Mesenchymal stem cell (in vitro differentiated cells and primary cell): Measurements from ENCODE around the gene ZC3H18.

ENCODE experiments used
- DNase-seq: peaks from one replicate; pipeline ENCODE4 v3.0.0-alpha.2; 2013
- H2AFZ ChIP-seq: one replicate; pipeline ENCODE4 v1.6.1; 2013; ENCODE audit warnings: low read depth, mild to moderate bottlenecking, control low read depth, inconsistent platforms, low read length, moderate library complexity
- H2AK5ac ChIP-seq: 2 replicates; pipeline ENCODE4 v1.6.1; 2013; ENCODE audit warnings: low read length, moderate library complexity, mild to moderate bottlenecking, inconsistent platforms; ENCODE audit not compliant: severe bottlenecking
- H2BK120ac ChIP-seq: one replicate; pipeline ENCODE4 v1.6.1; 2013; ENCODE audit warnings: low read depth, mild to moderate bottlenecking, inconsistent platforms, low read length, moderate library complexity
- H2BK12ac ChIP-seq, 2 experiments: one replicate each; pipeline ENCODE4 v1.6.1; 2013; ENCODE audit warnings: inconsistent platforms in 2 of 2, low read length in 2 of 2, mild to moderate bottlenecking in 2 of 2, moderate library complexity in 2 of 2, control low read depth in 1 of 2
- H2BK15ac ChIP-seq: one replicate; pipeline ENCODE4 v1.6.1; 2013; ENCODE audit warnings: mild to moderate bottlenecking, low read depth, inconsistent platforms; ENCODE audit not compliant: poor library complexity, severe bottlenecking
- H2BK5ac ChIP-seq: 2 replicates; pipeline ENCODE4 v1.6.1; 2013; ENCODE audit warnings: low read depth, mild to moderate bottlenecking, low read length, control low read depth, inconsistent platforms; ENCODE audit not compliant: poor library complexity, severe bottlenecking
- H3K14ac ChIP-seq, 2 experiments: one replicate each; pipeline ENCODE4 v1.6.1; 2013; ENCODE audit warnings: inconsistent platforms in 2 of 2, low read length in 2 of 2, control low read depth in 1 of 2, mild to moderate bottlenecking in 1 of 2, moderate library complexity in 1 of 2
- H3K18ac ChIP-seq, 2 experiments: one replicate each; pipeline ENCODE4 v1.6.1; 2013; ENCODE audit warnings: inconsistent platforms in 2 of 2, low read length in 2 of 2, control low read depth in 1 of 2, low read depth in 1 of 2, mild to moderate bottlenecking in 1 of 2
- H3K23ac ChIP-seq, 2 experiments: one replicate each; pipeline ENCODE4 v1.6.1; 2013; ENCODE audit warnings: inconsistent platforms in 2 of 2, low read length in 2 of 2, mild to moderate bottlenecking in 2 of 2, moderate library complexity in 2 of 2, control low read depth in 1 of 2
- H3K27ac ChIP-seq: 2 replicates; pipeline ENCODE4 v1.5.1; 2013; ENCODE audit warnings: mild to moderate bottlenecking, moderate library complexity, low read length, control low read depth, inconsistent platforms; ENCODE audit not compliant: poor library complexity, severe bottlenecking
- H3K27me3 ChIP-seq, 2 experiments: 2 replicates each; pipeline versions ENCODE4 v1.6.1 to v1.7.0; 2013; ENCODE audit warnings: low read length in 2 of 2, mild to moderate bottlenecking in 2 of 2, moderate library complexity in 2 of 2, control low read depth in 1 of 2, inconsistent platforms in 1 of 2; ENCODE audit not compliant: control insufficient read depth in 1 of 2, insufficient read depth in 1 of 2
- H3K36me3 ChIP-seq, 2 experiments: 2 replicates each; pipeline versions ENCODE4 v1.6.1 to v1.7.0; 2013; ENCODE audit warnings: low read length in 2 of 2, control low read depth in 1 of 2, inconsistent platforms in 1 of 2, low read depth in 1 of 2, mild to moderate bottlenecking in 1 of 2; ENCODE audit not compliant: insufficient read depth in 2 of 2, control insufficient read depth in 1 of 2
- H3K4ac ChIP-seq, 2 experiments: one replicate each; pipeline ENCODE4 v1.6.1; 2013; ENCODE audit warnings: inconsistent platforms in 2 of 2, low read length in 2 of 2, mild to moderate bottlenecking in 2 of 2, moderate library complexity in 2 of 2, control low read depth in 1 of 2, low read depth in 1 of 2
- H3K4me1 ChIP-seq: 2 replicates; pipeline ENCODE4 v1.6.1; 2013; ENCODE audit warnings: low read depth, low read length, control low read depth; ENCODE audit not compliant: control insufficient read depth, insufficient read depth
- H3K4me2 ChIP-seq: 2 replicates; pipeline ENCODE4 v1.6.1; 2013; ENCODE audit warnings: low read length, mild to moderate bottlenecking, inconsistent platforms; ENCODE audit not compliant: poor library complexity, severe bottlenecking
- H3K4me3 ChIP-seq, 2 experiments: 2 replicates each; pipeline versions ENCODE4 v1.5.1 to v1.7.0; 2013; ENCODE audit warnings: low read length in 2 of 2, mild to moderate bottlenecking in 2 of 2, control low read depth in 1 of 2, low read depth in 1 of 2; ENCODE audit not compliant: insufficient read depth in 1 of 2
- H3K79me1 ChIP-seq: replicated peaks from 2 replicates; pipeline ENCODE4 v1.6.1; 2013; ENCODE audit warnings: mild to moderate bottlenecking, control low read depth, low read length, inconsistent platforms; ENCODE audit not compliant: poor library complexity, severe bottlenecking
- H3K9ac ChIP-seq: 2 replicates; pipeline ENCODE4 v1.7.0; 2013; ENCODE audit warnings: mild to moderate bottlenecking, low read length, moderate library complexity
- H3K9me3 ChIP-seq: 2 replicates; pipeline ENCODE4 v1.7.0; 2013; ENCODE audit warnings: mild to moderate bottlenecking, low read length; ENCODE audit not compliant: control insufficient read depth
- H4K8ac ChIP-seq: one replicate; pipeline ENCODE4 v1.6.1; 2013; ENCODE audit warnings: inconsistent platforms, mild to moderate bottlenecking, low read length, moderate library complexity
- H4K91ac ChIP-seq: one replicate; pipeline ENCODE4 v1.6.1; 2013; ENCODE audit warnings: mild to moderate bottlenecking, low read length, inconsistent platforms
- WGBS: methylation state at CpG from one replicate; pipeline ENCODE4 v1.1.7; 2013; ENCODE audit warnings: mixed read lengths; 5-methylcytosine and 5-hydroxymethylcytosine counted together

ZC3H18 gene

GRCh38 chr16:88614818-88615580, 44.8 kb downstream of the ZC3H18 start:
- Histone ChIP-seq H3K18ac (no peak overlapping the region), H4K91ac (no peak overlapping the region), H3K79me1 (peaks cover 62% of the 10 kb centered on the region), H3K9me3 (no peaks in the 10 kb centered on the region), H3K4ac (no peak overlapping the region), H3K27me3 (no peaks in the 10 kb centered on the region), H2AK5ac (no peak overlapping the region), H3K4me2 (no peak overlapping the region), H2AFZ (no peak overlapping the region), H4K8ac (no peak overlapping the region), H3K36me3 (peaks cover 51 to 83% of the 10 kb centered on the region in 2 experiments), H3K14ac (no peak overlapping the region), H2BK15ac (no peak overlapping the region), H3K27ac (no peak overlapping the region), H3K9ac (no peak overlapping the region), H2BK5ac (no peak overlapping the region), H3K23ac (no peak overlapping the region), H2BK12ac (no peak overlapping the region), H3K4me3 (no peak overlapping the region), H3K4me1 (peaks cover 14% of the 10 kb centered on the region), H2BK120ac (no peak overlapping the region)
- WGBS, result 96% methylated on average over 19 of the region's 19 CpGs
- no peak for DNase-seq

- no peak overlapping the region for H4K8ac ChIP-seq
- no peak overlapping the region for H2BK12ac ChIP-seq
Observed at GRCh38 chr16:88616320-88616719, 46.1 kb downstream of the ZC3H18 start.

GRCh38 chr16:88616736-88617135, 46.5 kb downstream of the ZC3H18 start:
- no peak overlapping the region for H4K8ac ChIP-seq
- H3K18ac ChIP-seq, result no peak overlapping the region
- no peaks in the 10 kb centered on the region for H3K27me3 ChIP-seq
- no peak overlapping the region for H2BK15ac ChIP-seq
- H3K4ac ChIP-seq, result no peak overlapping the region
- H3K27ac ChIP-seq, result no peak overlapping the region
- no peak overlapping the region for H3K4me3 ChIP-seq
- H2AFZ ChIP-seq, result no peak overlapping the region
- peaks cover 38 to 70% of the 10 kb centered on the region in 2 experiments for H3K36me3 ChIP-seq
- peaks cover 53% of the 10 kb centered on the region for H3K79me1 ChIP-seq
- no peak overlapping the region for H2BK5ac ChIP-seq
- 94% methylated on average over 12 of the region's 12 CpGs for WGBS
- no peak overlapping the region for H2BK120ac ChIP-seq
- no peak overlapping the region for H3K14ac ChIP-seq
- peaks cover 18% of the 10 kb centered on the region for H3K4me1 ChIP-seq
- H2BK12ac ChIP-seq, result no peak overlapping the region
- no peaks in the 10 kb centered on the region for H3K9me3 ChIP-seq
- H3K23ac ChIP-seq, result no peak overlapping the region
- no peak overlapping the region for H3K9ac ChIP-seq
- H2AK5ac ChIP-seq, result no peak overlapping the region
- peak overlapping the region; percentile 45 for H4K91ac ChIP-seq
- no peak overlapping the region for H3K4me2 ChIP-seq
- DNase-seq, result no peak

More at GRCh38 chr16:88616320-88616719, 46.1 kb downstream of the ZC3H18 start:
- Histone ChIP-seq H3K36me3 (peaks cover 41 to 74% of the 10 kb centered on the region in 2 experiments), H2BK5ac (no peak overlapping the region), H2AFZ (no peak overlapping the region), H3K23ac (no peak overlapping the region), H3K4me2 (no peak overlapping the region), H3K14ac (no peak overlapping the region), H3K4me3 (no peak overlapping the region), H2BK120ac (no peak overlapping the region), H3K9ac (no peak overlapping the region), H3K4me1 (peaks cover 18% of the 10 kb centered on the region), H3K9me3 (no peaks in the 10 kb centered on the region), H4K91ac (no peak overlapping the region), H3K4ac (no peak overlapping the region), H3K79me1 (peaks cover 57% of the 10 kb centered on the region), H3K18ac (no peak overlapping the region), H3K27ac (no peak overlapping the region), H2BK15ac (no peak overlapping the region), H2AK5ac (no peak overlapping the region), H3K27me3 (no peaks in the 10 kb centered on the region)
- 95% methylated on average over 13 of the region's 13 CpGs for WGBS
- no peak for DNase-seq

- Histone ChIP-seq H3K27me3 (no peaks in the 10 kb centered on the region), H2AFZ (no peak overlapping the region), H2AK5ac (no peak overlapping the region), H3K4me1 (peaks cover 18% of the 10 kb centered on the region), H4K8ac (no peak overlapping the region), H4K91ac (no peak overlapping the region), H3K36me3 (peaks cover 40 to 74% of the 10 kb centered on the region in 2 experiments), H3K4ac (no peak overlapping the region), H3K4me3 (no peak overlapping the region), H2BK12ac (no peak overlapping the region), H3K9ac (no peak overlapping the region), H3K4me2 (no peak overlapping the region), H2BK120ac (no peak overlapping the region), H3K14ac (no peak overlapping the region), H3K18ac (peak overlapping the region in 1 of 2 experiments; percentile 30), H3K9me3 (no peaks in the 10 kb centered on the region), H3K27ac (no peak overlapping the region), H3K23ac (no peak overlapping the region), H3K79me1 (peaks cover 58% of the 10 kb centered on the region), H2BK5ac (no peak overlapping the region), H2BK15ac (no peak overlapping the region)
- peak; percentile 57 for DNase-seq
- WGBS, result 84% methylated on average over 20 of the region's 20 CpGs
Observed at GRCh38 chr16:88617268-88618031, 47.2 kb downstream of the ZC3H18 start.
